ENCODE results near the gene RNF180. TPM values are rescaled to one million over a fixed set of nuclear protein-coding genes. Genes with fewer than 3 reads are reported as not detected.

RNF180 gene
- total RNA-seq, 2 experiments from 2014 or later = not detected

DNA sequence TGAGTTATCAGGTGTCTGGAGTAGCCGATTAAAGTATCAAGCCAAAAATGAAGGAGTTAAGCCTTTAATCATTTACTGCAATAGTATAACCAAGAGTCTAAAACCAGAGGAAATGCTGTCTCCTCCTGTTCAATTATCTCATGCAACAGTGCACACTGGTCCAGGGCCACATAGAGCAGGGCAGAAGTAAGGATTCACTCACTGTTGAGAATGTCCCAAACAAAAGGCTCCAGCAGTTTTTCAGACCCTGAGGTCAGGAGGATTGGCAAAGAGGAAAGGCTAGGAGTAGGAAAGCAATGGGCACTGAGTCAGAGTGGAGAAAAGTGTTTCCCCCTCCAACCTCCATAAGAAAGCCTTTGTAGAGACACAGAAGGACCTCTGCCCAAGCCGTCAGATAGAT lies 168.2 kb downstream of the RNF180 start:
- no peak overlapping the region for H3K4me3 Mint-ChIP-seq
- TF ChIP-seq, protein P1, sequence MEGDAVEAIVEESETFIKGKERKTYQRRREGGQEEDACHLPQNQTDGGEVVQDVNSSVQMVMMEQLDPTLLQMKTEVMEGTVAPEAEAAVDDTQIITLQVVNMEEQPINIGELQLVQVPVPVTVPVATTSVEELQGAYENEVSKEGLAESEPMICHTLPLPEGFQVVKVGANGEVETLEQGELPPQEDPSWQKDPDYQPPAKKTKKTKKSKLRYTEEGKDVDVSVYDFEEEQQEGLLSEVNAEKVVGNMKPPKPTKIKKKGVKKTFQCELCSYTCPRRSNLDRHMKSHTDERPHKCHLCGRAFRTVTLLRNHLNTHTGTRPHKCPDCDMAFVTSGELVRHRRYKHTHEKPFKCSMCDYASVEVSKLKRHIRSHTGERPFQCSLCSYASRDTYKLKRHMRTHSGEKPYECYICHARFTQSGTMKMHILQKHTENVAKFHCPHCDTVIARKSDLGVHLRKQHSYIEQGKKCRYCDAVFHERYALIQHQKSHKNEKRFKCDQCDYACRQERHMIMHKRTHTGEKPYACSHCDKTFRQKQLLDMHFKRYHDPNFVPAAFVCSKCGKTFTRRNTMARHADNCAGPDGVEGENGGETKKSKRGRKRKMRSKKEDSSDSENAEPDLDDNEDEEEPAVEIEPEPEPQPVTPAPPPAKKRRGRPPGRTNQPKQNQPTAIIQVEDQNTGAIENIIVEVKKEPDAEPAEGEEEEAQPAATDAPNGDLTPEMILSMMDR (IDR thresholded peaks at IDR 0.05) = no peak

DNA sequence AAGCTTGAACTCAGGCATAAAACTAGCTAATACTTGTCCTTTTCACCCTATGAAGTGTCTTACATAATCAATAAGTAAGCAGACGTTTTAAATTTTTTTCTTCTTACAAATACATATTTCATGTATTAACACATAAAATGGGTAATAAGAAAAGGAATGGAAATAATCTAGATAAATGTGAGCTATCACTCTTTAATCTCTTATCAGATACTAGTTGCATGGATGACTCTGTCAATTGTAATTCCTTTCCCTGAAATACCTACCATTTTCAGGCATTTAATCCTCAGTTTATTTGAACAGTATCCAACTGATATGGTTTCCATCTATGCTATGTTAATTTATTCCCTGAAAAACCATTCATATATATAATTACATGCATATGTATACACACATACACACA lies 174.1 kb downstream of the RNF180 start:
- Histone ChIP-seq H3K27me3 (ENCODE audit: control insufficient read depth in 1 of 2, insufficient read depth in 2 of 2, low read length in 2 of 2) (no peaks in the 10 kb centered on the region), H3K4me3 (ENCODE audit: low read length) (no peak overlapping the region), H3K27ac (ENCODE audit: low read depth in 1 of 2, low read length in 2 of 2) (no peak overlapping the region), H3K4me1 (ENCODE audit: insufficient read depth, low read length) (no peaks in the 10 kb centered on the region), H3K36me3 (ENCODE audit: insufficient read depth, low read length) (no peaks in the 10 kb centered on the region), H3K9me3 (ENCODE audit: control insufficient read depth in 1 of 2, insufficient read depth in 1 of 2, low read length in 2 of 2) (peaks cover 0 to 4% of the 10 kb centered on the region in 2 experiments)
- no peak for ATAC-seq (ENCODE audit: poor library complexity)
- POLR2A ChIA-PET = no interaction called here
- Mint-ChIP-seq H3K4me1 (ENCODE audit: low read depth) (no peaks in the 10 kb centered on the region), H3K36me3 (ENCODE audit: low read depth) (no peaks in the 10 kb centered on the region), H3K9me3 (peaks cover 7% of the 10 kb centered on the region), H3K4me3 (no peak overlapping the region), H3K27ac (no peak overlapping the region), H3K27me3 (no peaks in the 10 kb centered on the region)
- no peak for DNase-seq
- intact Hi-C loops (cut with DNase I, micrococcal nuclease) = no loop called here
- TF ChIP-seq, protein P1 (IDR thresholded peaks at IDR 0.05) = no peak
- CTCF ChIA-PET = interaction anchor here (0.6 kb wide), 1 partner anchor 34 kb away, joined by 3 read pairs; no protein-coding TSS in a partner anchor

More for the DNA sequence above, 168.2 kb downstream of the RNF180 start:
- H3K36me3 Mint-ChIP-seq (ENCODE audit: low read depth) = no peaks in the 10 kb centered on the region
- H3K27ac ChIP-seq (ENCODE audit: low read depth in 1 of 2, low read length in 2 of 2) = no peak overlapping the region
- peaks cover 0 to 19% of the 10 kb centered on the region in 2 experiments for H3K9me3 ChIP-seq (ENCODE audit: control insufficient read depth in 1 of 2, insufficient read depth in 1 of 2, low read length in 2 of 2)
- no peak for DNase-seq
- no peak for ATAC-seq (ENCODE audit: poor library complexity)
- H3K4me3 ChIP-seq (ENCODE audit: low read length) = no peak overlapping the region
- no peaks in the 10 kb centered on the region for H3K36me3 ChIP-seq (ENCODE audit: insufficient read depth, low read length)
- H3K4me1 ChIP-seq (ENCODE audit: insufficient read depth, low read length) = no peaks in the 10 kb centered on the region
- H3K9me3 Mint-ChIP-seq = peaks cover 4% of the 10 kb centered on the region
- POLR2A ChIA-PET = no interaction called here
- CTCF ChIA-PET = no interaction called here
- no peak overlapping the region for H3K27ac Mint-ChIP-seq
- H3K4me1 Mint-ChIP-seq (ENCODE audit: low read depth) = no peaks in the 10 kb centered on the region
- H3K27me3 Mint-ChIP-seq = no peaks in the 10 kb centered on the region
- no peaks in the 10 kb centered on the region for H3K27me3 ChIP-seq (ENCODE audit: control insufficient read depth in 1 of 2, insufficient read depth in 2 of 2, low read length in 2 of 2)
- intact Hi-C loops (cut with DNase I, micrococcal nuclease) = no loop called here

GRCh38 chr5:64340293-64340692 lies 174.7 kb downstream of the RNF180 start:
- ATAC-seq (ENCODE audit: poor library complexity) = no peak
- intact Hi-C loops (cut with DNase I, micrococcal nuclease) = no loop called here
- H3K27me3 Mint-ChIP-seq = no peaks in the 10 kb centered on the region
- H3K27ac Mint-ChIP-seq = no peak overlapping the region
- no peaks in the 10 kb centered on the region for H3K4me1 Mint-ChIP-seq (ENCODE audit: low read depth)
- no peaks in the 10 kb centered on the region for H3K27me3 ChIP-seq (ENCODE audit: control insufficient read depth in 1 of 2, insufficient read depth in 2 of 2, low read length in 2 of 2)
- no peaks in the 10 kb centered on the region for H3K36me3 Mint-ChIP-seq (ENCODE audit: low read depth)
- POLR2A ChIA-PET = no interaction called here
- H3K27ac ChIP-seq (ENCODE audit: low read depth in 1 of 2, low read length in 2 of 2) = no peak overlapping the region
- no peaks in the 10 kb centered on the region for H3K4me1 ChIP-seq (ENCODE audit: insufficient read depth, low read length)
- CTCF ChIA-PET = no interaction called here
- peaks cover 7% of the 10 kb centered on the region for H3K9me3 Mint-ChIP-seq
- no peak overlapping the region for H3K4me3 ChIP-seq (ENCODE audit: low read length)
- no peaks in the 10 kb centered on the region for H3K36me3 ChIP-seq (ENCODE audit: insufficient read depth, low read length)
- no peak overlapping the region for H3K4me3 Mint-ChIP-seq
- TF ChIP-seq, protein P1 (IDR thresholded peaks at IDR 0.05) = no peak
- peaks cover 0 to 4% of the 10 kb centered on the region in 2 experiments for H3K9me3 ChIP-seq (ENCODE audit: control insufficient read depth in 1 of 2, insufficient read depth in 1 of 2, low read length in 2 of 2)
- DNase-seq = no peak

Data from CD4-positive, alpha-beta T cell (primary cell).